Fibroblast of the conjunctiva (primary cell): Measurements from ENCODE around the gene NPR2.

Experiments used
- DNase-seq: peaks from one replicate; pipeline ENCODE4 v3.0.0-alpha.2; 2010; ENCODE audit warnings: low read depth

The NPR2 gene

GRCh38 chr9:35791297-35791921 lies at the start of gene NPR2:
Gene NPR2, plus strand, starts transcription at chr9:35791591. Its CDS starts 818 bp downstream, at chr9:35792409.
- no peak for DNase-seq

GRCh38 chr9:35741740-35742139 lies 49.7 kb upstream of the NPR2 start:
- DNase-seq, result no peak

- DNase-seq, result no peak
These were observed 47.9 kb upstream of the NPR2 start for GRCh38 chr9:35743452-35743851.

GRCh38 chr9:35743880-35744518 lies 47.4 kb upstream of the NPR2 start:
- DNase-seq, result no peak

- DNase-seq, result no peak
These were observed 45.8 kb upstream of the NPR2 start for GRCh38 chr9:35745569-35745968.

- DNase-seq, result no peak
These were observed 44.8 kb upstream of the NPR2 start for GRCh38 chr9:35746583-35746982.

GRCh38 chr9:35748242-35748857 lies 43.0 kb upstream of the NPR2 start:
- DNase-seq, result no peak

GRCh38 chr9:35748858-35749514 lies 42.4 kb upstream of the NPR2 start, which contains the start of the genes GBA2 and RGP1:
Gene GBA2, minus strand, starts transcription at chr9:35749228. Its CDS starts 524 bp downstream, at chr9:35748704.
Gene RGP1, plus strand, starts transcription at chr9:35749287. Its CDS starts 469 bp downstream, at chr9:35749756.
- no peak for DNase-seq

- no peak for DNase-seq
These were observed 41.7 kb upstream of the NPR2 start for GRCh38 chr9:35749515-35750255.

- DNase-seq, result no peak
These were observed 41.2 kb upstream of the NPR2 start for GRCh38 chr9:35750256-35750531.

GRCh38 chr9:35753466-35753865 lies 37.9 kb upstream of the NPR2 start:
- DNase-seq, result no peak

GRCh38 chr9:35754264-35754663 lies 37.1 kb upstream of the NPR2 start, which contains the start of gene MSMP:
Gene MSMP, minus strand, starts transcription at chr9:35754276. Its CDS starts 147 bp downstream, at chr9:35754129.
- no peak for DNase-seq

GRCh38 chr9:35755071-35755470 lies 36.3 kb upstream of the NPR2 start:
- no peak for DNase-seq

GRCh38 chr9:35756275-35757225 lies 34.8 kb upstream of the NPR2 start:
- no peak for DNase-seq

- no peak for DNase-seq
These were observed 34.0 kb upstream of the NPR2 start for GRCh38 chr9:35757226-35757891.

- no peak for DNase-seq
These were observed 33.5 kb upstream of the NPR2 start for GRCh38 chr9:35757892-35758275.

- no peak for DNase-seq
These were observed 32.8 kb upstream of the NPR2 start for GRCh38 chr9:35758475-35759050.

GRCh38 chr9:35759795-35760194 lies 31.6 kb upstream of the NPR2 start:
- DNase-seq, result no peak

GRCh38 chr9:35760651-35761050 lies 30.7 kb upstream of the NPR2 start:
- DNase-seq, result peak; percentile 41

- DNase-seq, result no peak
These were observed 28.2 kb upstream of the NPR2 start for GRCh38 chr9:35763181-35763580.
